ENCODE measurements around the gene DCLRE1C. TPM values are rescaled to one million over a fixed set of nuclear protein-coding genes. Genes with fewer than 3 reads are reported as not detected.

The DCLRE1C gene
- total RNA-seq, 4 donors from 2014 or later: 7.1 to 17.5 (median 13.0) TPM

GRCh38 chr10:14860791-14861190 is 93.1 kb downstream of the DCLRE1C start:
- Histone ChIP-seq H3K36me3 (peaks cover 29% of the 10 kb centered on the region), H3K9me3 (no peaks in the 10 kb centered on the region), H3K27me3 (no peaks in the 10 kb centered on the region), H3K4me3 (no peak overlapping the region), H3K4me1 (no peaks in the 10 kb centered on the region), H3K27ac (no peak overlapping the region)
- no peak for TF ChIP-seq EP300 (IDR thresholded peaks at IDR 0.05)
- TF ChIP-seq CTCF (IDR thresholded peaks at IDR 0.05): no peak
- TF ChIP-seq POLR2AphosphoS5 (IDR thresholded peaks at IDR 0.05): no peak
- TF ChIP-seq POLR2A (IDR thresholded peaks at IDR 0.05): no peak
- no peak for DNase-seq (ENCODE audit: low spot score in 2 of 2)
- WGBS: 74% methylated on average over 1 of the region's 1 CpG

- no peak for DNase-seq (ENCODE audit: low spot score in 2 of 2)
- Histone ChIP-seq H3K4me3 (no peak overlapping the region), H3K27ac (no peak overlapping the region), H3K9me3 (no peaks in the 10 kb centered on the region), H3K4me1 (no peaks in the 10 kb centered on the region), H3K27me3 (no peaks in the 10 kb centered on the region), H3K36me3 (peaks cover 35% of the 10 kb centered on the region)
- TF ChIP-seq POLR2A (IDR thresholded peaks at IDR 0.05) (no peak), CTCF (IDR thresholded peaks at IDR 0.05) (no peak), POLR2AphosphoS5 (IDR thresholded peaks at IDR 0.05) (no peak), EP300 (IDR thresholded peaks at IDR 0.05) (no peak)
These were observed 94.1 kb downstream of the DCLRE1C start for GRCh38 chr10:14859775-14860174.

GRCh38 chr10:14859043-14859442 is 94.9 kb downstream of the DCLRE1C start:
- Histone ChIP-seq H3K36me3 (peaks cover 41% of the 10 kb centered on the region), H3K4me1 (no peaks in the 10 kb centered on the region)

GRCh38 chr10:14858338-14858960 is 95.4 kb downstream of the DCLRE1C start:
- Histone ChIP-seq H3K36me3 (peaks cover 41% of the 10 kb centered on the region), H3K27ac (no peak overlapping the region), H3K4me1 (no peaks in the 10 kb centered on the region), H3K4me3 (no peak overlapping the region), H3K27me3 (no peaks in the 10 kb centered on the region), H3K9me3 (no peaks in the 10 kb centered on the region)
- TF ChIP-seq POLR2A (IDR thresholded peaks at IDR 0.05) (no peak), EP300 (IDR thresholded peaks at IDR 0.05) (no peak), POLR2AphosphoS5 (IDR thresholded peaks at IDR 0.05) (no peak), CTCF (IDR thresholded peaks at IDR 0.05) (no peak)
- no peak for DNase-seq (ENCODE audit: low spot score in 2 of 2)
- WGBS: 91% methylated on average over 6 of the region's 6 CpGs

More at GRCh38 chr10:14859043-14859442, 94.9 kb downstream of the DCLRE1C start:
- TF ChIP-seq POLR2AphosphoS5 (IDR thresholded peaks at IDR 0.05) (no peak), POLR2A (IDR thresholded peaks at IDR 0.05) (no peak), EP300 (IDR thresholded peaks at IDR 0.05) (no peak), CTCF (IDR thresholded peaks at IDR 0.05) (no peak)
- DNase-seq (ENCODE audit: low spot score in 2 of 2): no peak
- H3K27ac ChIP-seq: no peak overlapping the region
- H3K9me3 ChIP-seq: no peaks in the 10 kb centered on the region
- no peaks in the 10 kb centered on the region for H3K27me3 ChIP-seq
- 81% methylated on average over 5 of the region's 5 CpGs for WGBS
- no peak overlapping the region for H3K4me3 ChIP-seq

GRCh38 chr10:14855453-14855852 is 98.4 kb downstream of the DCLRE1C start:
- H3K27me3 ChIP-seq: no peaks in the 10 kb centered on the region

More at GRCh38 chr10:14855453-14855852, 98.4 kb downstream of the DCLRE1C start:
- TF ChIP-seq POLR2A (IDR thresholded peaks at IDR 0.05) (no peak), CTCF (IDR thresholded peaks at IDR 0.05) (no peak), EP300 (IDR thresholded peaks at IDR 0.05) (no peak), POLR2AphosphoS5 (IDR thresholded peaks at IDR 0.05) (no peak)
- Histone ChIP-seq H3K9me3 (no peaks in the 10 kb centered on the region), H3K27ac (no peak overlapping the region), H3K4me3 (no peak overlapping the region), H3K4me1 (no peaks in the 10 kb centered on the region), H3K36me3 (peaks cover 35% of the 10 kb centered on the region)
- 94% methylated on average over 1 of the region's 1 CpG for WGBS
- DNase-seq (ENCODE audit: low spot score in 2 of 2): no peak

Measured in suprapubic skin (tissue), 4 donors.